Measurements from ENCODE around the gene CAMK2G. TPM values are rescaled to one million over a fixed set of nuclear protein-coding genes. Genes with fewer than 3 reads are reported as not detected.

The CAMK2G gene
- total RNA-seq, 2 experiments from 2014 or later: 29.1 to 34.8 TPM

GRCh38 chr10:73786512-73786885, 87.9 kb downstream of the CAMK2G start:
- intact Hi-C loops (cut with micrococcal nuclease; ENCODE audit: unreplicated experiment): no loop called here
- Histone ChIP-seq H3K36me3 (ENCODE audit: insufficient read depth, low read length) (peaks cover 17% of the 10 kb centered on the region; the same call in 1 of the 2 replicates), H2AFZ (ENCODE audit: low read length) (peak overlapping the region; percentile 37; the same call in 1 of the 2 replicates), H4K20me1 (ENCODE audit: insufficient read depth, low read length) (peaks cover 12% of the 10 kb centered on the region; the same call in 1 of the 2 replicates), H3K79me2 (ENCODE audit: insufficient read depth, low read depth, low read length) (peaks cover 43% of the 10 kb centered on the region), H3K9me3 (ENCODE audit: low read length) (no peaks in the 10 kb centered on the region), H3K4me2 (ENCODE audit: low read length) (peak overlapping the region; percentile 89), H3K4me3 (ENCODE audit: low read depth, low read length, poor library complexity, severe bottlenecking) (peak overlapping the region; percentile 83), H3K4me1 (ENCODE audit: insufficient read depth, low read length, poor library complexity, severe bottlenecking) (peaks cover 23% of the 10 kb centered on the region), H3K9me2 (ENCODE audit: insufficient read depth, low read length) (no peaks in the 10 kb centered on the region), H3K27ac (ENCODE audit: low read depth, low read length, poor library complexity, severe bottlenecking) (peak overlapping the region; percentile 67)
- ChIA-PET POLR2A (interaction anchor here (0.8 to 2.1 kb wide), 7 partner anchors 8 to 56 kb away, joined by 3 to 14 read pairs (median 5); no protein-coding TSS in a partner anchor), CTCF (ENCODE audit: unreplicated experiment) (interaction anchor here (1.0 to 1.3 kb wide), 2 partner anchors 13 to 14 kb away, joined by 4 to 5 read pairs; a partner anchor contains a TSS)
- DNase-seq (ENCODE audit: low spot score): no peak
- no TSS peak for BruUV-seq (replicated peaks)
- TF ChIP-seq CTCF (conservative IDR thresholded peaks at IDR 0.05; ENCODE audit: low read length) (no peak), EZH2phosphoT487 (IDR thresholded peaks at IDR 0.05; ENCODE audit: borderline replicate concordance, low read depth, low read length) (no peak)

GRCh38 chr10:73785721-73786511, 88.4 kb downstream of the CAMK2G start:
- no peaks in the 10 kb centered on the region for H3K9me3 ChIP-seq (ENCODE audit: low read length)
- TF ChIP-seq EZH2phosphoT487 (IDR thresholded peaks at IDR 0.05; ENCODE audit: borderline replicate concordance, low read depth, low read length) (no peak), CTCF (conservative IDR thresholded peaks at IDR 0.05; ENCODE audit: low read length) (peak; percentile 34; the same call in 1 of the 2 replicates)
- peak overlapping the region; percentile 37; the same call in 1 of the 2 replicates for H2AFZ ChIP-seq (ENCODE audit: low read length)
- DNase-seq (ENCODE audit: low spot score): peak; percentile 54
- H3K4me3 ChIP-seq (ENCODE audit: low read depth, low read length, poor library complexity, severe bottlenecking): peak overlapping the region; percentile 83
- ChIA-PET POLR2A (interaction anchor here (0.8 to 2.1 kb wide), 7 partner anchors 9 to 55 kb away, joined by 3 to 14 read pairs (median 5); no protein-coding TSS in a partner anchor), CTCF (ENCODE audit: unreplicated experiment) (interaction anchor here (0.6 to 1.3 kb wide), 4 partner anchors 9 to 93 kb away, joined by 3 to 5 read pairs (median 4); a partner anchor contains a TSS)
- intact Hi-C loops (cut with micrococcal nuclease; ENCODE audit: unreplicated experiment): loop anchor here (1.0 kb wide), 1 partner anchor 25 kb away; the partner anchor contains the start of gene NDST2
- H4K20me1 ChIP-seq (ENCODE audit: insufficient read depth, low read length): peaks cover 12% of the 10 kb centered on the region; the same call in 1 of the 2 replicates
- peaks cover 48% of the 10 kb centered on the region for H3K79me2 ChIP-seq (ENCODE audit: insufficient read depth, low read depth, low read length)
- H3K4me1 ChIP-seq (ENCODE audit: insufficient read depth, low read length, poor library complexity, severe bottlenecking): peaks cover 26% of the 10 kb centered on the region
- BruUV-seq (replicated peaks): no TSS peak
- H3K9me2 ChIP-seq (ENCODE audit: insufficient read depth, low read length): no peaks in the 10 kb centered on the region
- peak overlapping the region; percentile 89 for H3K4me2 ChIP-seq (ENCODE audit: low read length)
- peaks cover 12% of the 10 kb centered on the region; the same call in 1 of the 2 replicates for H3K36me3 ChIP-seq (ENCODE audit: insufficient read depth, low read length)
- H3K27ac ChIP-seq (ENCODE audit: low read depth, low read length, poor library complexity, severe bottlenecking): peak overlapping the region; percentile 67
